Sigmoid colon (tissue), 4 donors: ENCODE data around the gene GPAT2.
"Not testable (repeated sequence)": the region's sequence is repeated elsewhere in the genome, so short reads cannot be mapped to it uniquely, and the experiment has no call there.

ENCODE experiments used
- EP300 ChIP-seq, 4 donors: sonication (generic); formaldehyde crosslinking; IDR thresholded peaks; one replicate each; pipeline ENCODE4 v1.6.1; 2017; ENCODE audit warnings: antibody characterized with exemption in 4 of 4
- TF ChIP-seq, protein P1 (sequence below), 4 experiments: fragments of 450-650 bp in 3 of 4; fragments of 200-600 bp in 1 of 4; IDR thresholded peaks; one replicate each; pipeline ENCODE4 v1.5.1; 2016 to 2019; ENCODE audit warnings: antibody characterized with exemption in 4 of 4, mild to moderate bottlenecking in 3 of 4, moderate library complexity in 2 of 4

DNA sequence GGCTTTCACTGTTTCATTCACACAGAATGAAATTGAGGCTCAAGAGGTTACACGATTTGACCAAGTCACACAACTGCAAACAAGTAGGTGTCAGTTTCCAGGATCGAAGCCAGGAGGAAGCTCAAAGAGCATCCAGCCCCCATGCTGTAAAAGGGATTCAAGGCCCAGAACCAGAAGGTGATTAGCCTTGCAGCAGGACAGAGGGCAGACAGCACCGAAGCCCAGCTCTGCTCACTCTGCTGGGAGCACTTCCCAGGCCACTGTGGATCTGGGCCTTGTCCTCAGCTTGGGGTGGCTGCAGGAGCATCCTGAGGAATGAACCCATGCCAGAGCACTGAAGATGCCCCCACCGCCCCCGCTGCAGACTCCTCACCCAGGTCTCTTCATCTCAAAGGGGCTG is 27.8 kb upstream of the GPAT2 start:
- TF ChIP-seq EP300 (IDR thresholded peaks at IDR 0.05): not testable (repeated sequence)
- TF ChIP-seq, protein P1, sequence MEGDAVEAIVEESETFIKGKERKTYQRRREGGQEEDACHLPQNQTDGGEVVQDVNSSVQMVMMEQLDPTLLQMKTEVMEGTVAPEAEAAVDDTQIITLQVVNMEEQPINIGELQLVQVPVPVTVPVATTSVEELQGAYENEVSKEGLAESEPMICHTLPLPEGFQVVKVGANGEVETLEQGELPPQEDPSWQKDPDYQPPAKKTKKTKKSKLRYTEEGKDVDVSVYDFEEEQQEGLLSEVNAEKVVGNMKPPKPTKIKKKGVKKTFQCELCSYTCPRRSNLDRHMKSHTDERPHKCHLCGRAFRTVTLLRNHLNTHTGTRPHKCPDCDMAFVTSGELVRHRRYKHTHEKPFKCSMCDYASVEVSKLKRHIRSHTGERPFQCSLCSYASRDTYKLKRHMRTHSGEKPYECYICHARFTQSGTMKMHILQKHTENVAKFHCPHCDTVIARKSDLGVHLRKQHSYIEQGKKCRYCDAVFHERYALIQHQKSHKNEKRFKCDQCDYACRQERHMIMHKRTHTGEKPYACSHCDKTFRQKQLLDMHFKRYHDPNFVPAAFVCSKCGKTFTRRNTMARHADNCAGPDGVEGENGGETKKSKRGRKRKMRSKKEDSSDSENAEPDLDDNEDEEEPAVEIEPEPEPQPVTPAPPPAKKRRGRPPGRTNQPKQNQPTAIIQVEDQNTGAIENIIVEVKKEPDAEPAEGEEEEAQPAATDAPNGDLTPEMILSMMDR (IDR thresholded peaks at IDR 0.05): not testable (repeated sequence)
